Immature natural killer cell (primary cell): Measurements from ENCODE around the gene SULT4A1. TPM values are rescaled to one million over a fixed set of nuclear protein-coding genes. Genes with fewer than 3 reads are reported as not detected.

Source experiments
- DNase-seq, 3 donors: peaks; one replicate each; pipeline ENCODE4 v3.0.0; 2022; ENCODE audit warnings: mixed read lengths in 1 of 3
- H3K27ac Mint-ChIP-seq, 6 donors: one replicate each; pipeline ENCODE4 v1.8.0; 2020; ENCODE audit warnings: mixed read lengths in 6 of 6, mild to moderate bottlenecking in 5 of 6, inconsistent platforms in 4 of 6, moderate library complexity in 3 of 6
- H3K27me3 Mint-ChIP-seq, 3 donors: one replicate each; pipeline ENCODE4 v1.8.0; 2020 to 2021; ENCODE audit warnings: low read depth in 3 of 3, mild to moderate bottlenecking in 3 of 3, mixed read lengths in 3 of 3, moderate library complexity in 3 of 3, inconsistent platforms in 1 of 3
- H3K36me3 Mint-ChIP-seq, 3 donors: one replicate each; pipeline ENCODE4 v1.8.0; 2020; ENCODE audit warnings: mixed read lengths in 3 of 3, inconsistent platforms in 2 of 3, mild to moderate bottlenecking in 2 of 3
- H3K4me1 Mint-ChIP-seq, 2 donors: one replicate each; pipeline ENCODE4 v1.8.0; 2020; ENCODE audit warnings: inconsistent platforms in 2 of 2, mild to moderate bottlenecking in 2 of 2, mixed read lengths in 2 of 2, moderate library complexity in 1 of 2
- H3K4me3 Mint-ChIP-seq, 5 donors: one replicate each; pipeline ENCODE4 v1.8.0; 2020; ENCODE audit warnings: mild to moderate bottlenecking in 5 of 5, mixed read lengths in 5 of 5, inconsistent platforms in 3 of 5, moderate library complexity in 3 of 5
- H3K9me3 Mint-ChIP-seq, 6 donors: one replicate each; pipeline ENCODE4 v1.8.0; 2020; ENCODE audit warnings: mild to moderate bottlenecking in 6 of 6, mixed read lengths in 6 of 6, inconsistent platforms in 4 of 6, moderate library complexity in 3 of 6
- polyA plus RNA-seq, 3 donors: library from polyadenylated mRNA; unstranded; fragments of 300-500 nt; fragmentation: Illumina TruSeq; gene quantifications; one replicate each; pipeline ENCODE4 v1.2.3, GENCODE V29; 2021

Gene SULT4A1
- polyA plus RNA-seq, 3 donors from 2014 or later, result not detected

- no peak for DNase-seq
- no peaks in the 10 kb centered on the region for H3K4me1 Mint-ChIP-seq
- no peak overlapping the region for H3K27ac Mint-ChIP-seq
- H3K27me3 Mint-ChIP-seq, result peaks cover 0 to 10% (median 2%) of the 10 kb centered on the region in 3 donors
- no peaks in the 10 kb centered on the region for H3K9me3 Mint-ChIP-seq
- H3K4me3 Mint-ChIP-seq, result no peak overlapping the region
- no peaks in the 10 kb centered on the region for H3K36me3 Mint-ChIP-seq
Observed at GRCh38 chr22:43820651-43821305, 41.5 kb downstream of the SULT4A1 start.

GRCh38 chr22:43819931-43820640 is 42.2 kb downstream of the SULT4A1 start:
- no peak for DNase-seq
- no peaks in the 10 kb centered on the region for H3K9me3 Mint-ChIP-seq
- no peaks in the 10 kb centered on the region for H3K4me1 Mint-ChIP-seq
- no peaks in the 10 kb centered on the region for H3K36me3 Mint-ChIP-seq
- no peak overlapping the region for H3K4me3 Mint-ChIP-seq
- no peak overlapping the region for H3K27ac Mint-ChIP-seq
- H3K27me3 Mint-ChIP-seq, result peaks cover 0 to 10% (median 2%) of the 10 kb centered on the region in 3 donors

GRCh38 chr22:43819421-43819921 is 42.8 kb downstream of the SULT4A1 start:
- Mint-ChIP-seq H3K4me3 (no peak overlapping the region), H3K27ac (no peak overlapping the region)
- DNase-seq, result no peak

GRCh38 chr22:43818981-43819380 is 43.3 kb downstream of the SULT4A1 start:
- peaks cover 4% of the 10 kb centered on the region in 2 donors for H3K4me1 Mint-ChIP-seq
- peaks cover 0 to 10% (median 2%) of the 10 kb centered on the region in 3 donors for H3K27me3 Mint-ChIP-seq
- H3K4me3 Mint-ChIP-seq, result no peak overlapping the region
- no peak overlapping the region for H3K27ac Mint-ChIP-seq
- H3K9me3 Mint-ChIP-seq, result no peaks in the 10 kb centered on the region
- H3K36me3 Mint-ChIP-seq, result no peaks in the 10 kb centered on the region
- DNase-seq, result no peak

More at GRCh38 chr22:43819421-43819921, 42.8 kb downstream of the SULT4A1 start:
- H3K27me3 Mint-ChIP-seq, result peaks cover 0 to 10% (median 2%) of the 10 kb centered on the region in 3 donors
- H3K36me3 Mint-ChIP-seq, result no peaks in the 10 kb centered on the region
- no peaks in the 10 kb centered on the region for H3K4me1 Mint-ChIP-seq
- no peaks in the 10 kb centered on the region for H3K9me3 Mint-ChIP-seq

GRCh38 chr22:43817402-43817801 is 44.9 kb downstream of the SULT4A1 start:
- H3K9me3 Mint-ChIP-seq, result no peaks in the 10 kb centered on the region

GRCh38 chr22:43814264-43814663 is 48.0 kb downstream of the SULT4A1 start:
- Mint-ChIP-seq H3K27ac (peak overlapping the region in 3 of 6 donors; percentile 4 to 39 (median 19)), H3K4me3 (peak overlapping the region in 4 of 5 donors; percentile 18 to 58 (median 24)), H3K9me3 (no peaks in the 10 kb centered on the region), H3K27me3 (peaks cover 5 to 14% (median 7%) of the 10 kb centered on the region in 3 donors), H3K4me1 (peaks cover 29 to 39% of the 10 kb centered on the region in 2 donors), H3K36me3 (no peaks in the 10 kb centered on the region)
- no peak for DNase-seq

More at GRCh38 chr22:43817402-43817801, 44.9 kb downstream of the SULT4A1 start:
- no peak for DNase-seq
- Mint-ChIP-seq H3K4me1 (peaks cover 16 to 20% of the 10 kb centered on the region in 2 donors), H3K27me3 (peaks cover 0 to 5% (median 1%) of the 10 kb centered on the region in 3 donors), H3K4me3 (no peak overlapping the region), H3K36me3 (no peaks in the 10 kb centered on the region), H3K27ac (no peak overlapping the region)

GRCh38 chr22:43812890-43813289 is 49.4 kb downstream of the SULT4A1 start:
- H3K4me3 Mint-ChIP-seq, result peak overlapping the region; percentile 92 to 97 (median 95)
- peak overlapping the region; percentile 84 to 94 (median 91) for H3K27ac Mint-ChIP-seq
- H3K4me1 Mint-ChIP-seq, result peaks cover 29 to 39% of the 10 kb centered on the region in 2 donors
- H3K9me3 Mint-ChIP-seq, result no peaks in the 10 kb centered on the region
- H3K36me3 Mint-ChIP-seq, result no peaks in the 10 kb centered on the region
- no peak for DNase-seq
- peaks cover 5 to 14% (median 9%) of the 10 kb centered on the region in 3 donors for H3K27me3 Mint-ChIP-seq

GRCh38 chr22:43812149-43812842 is 50.0 kb downstream of the SULT4A1 start, which contains the start of gene EFCAB6:
TSS of gene EFCAB6 (minus strand) at chr22:43812305. CDS start at chr22:43782318, 29,987 bp downstream.
- H3K9me3 Mint-ChIP-seq, result no peaks in the 10 kb centered on the region

GRCh38 chr22:43811777-43812148 is 50.5 kb downstream of the SULT4A1 start:
- DNase-seq, result peak in 1 of 3 donors; percentile 3
- H3K27me3 Mint-ChIP-seq, result peaks cover 6 to 14% (median 11%) of the 10 kb centered on the region in 3 donors
- peak overlapping the region; percentile 84 to 94 (median 91) for H3K27ac Mint-ChIP-seq
- no peaks in the 10 kb centered on the region for H3K9me3 Mint-ChIP-seq
- peak overlapping the region; percentile 92 to 97 (median 95) for H3K4me3 Mint-ChIP-seq
- no peaks in the 10 kb centered on the region for H3K36me3 Mint-ChIP-seq
- peaks cover 29 to 39% of the 10 kb centered on the region in 2 donors for H3K4me1 Mint-ChIP-seq

More at GRCh38 chr22:43812149-43812842, 50.0 kb downstream of the SULT4A1 start, which contains the start of gene EFCAB6:
- Mint-ChIP-seq H3K27ac (peak within 1 kb of the TSS; percentile 84 to 94 (median 91)), H3K4me3 (peak within 1 kb of the TSS; percentile 92 to 97 (median 95)), H3K4me1 (peaks cover 29 to 39% of the 10 kb centered on the region in 2 donors), H3K27me3 (peaks cover 5 to 14% (median 10%) of the 10 kb centered on the region in 3 donors), H3K36me3 (no peaks in the 10 kb centered on the region)
- DNase-seq, result peak; percentile 87 to 89 (median 89)

- no peak overlapping the region for H3K4me3 Mint-ChIP-seq
- H3K9me3 Mint-ChIP-seq, result peaks cover 6 to 24% (median 13%) of the 10 kb centered on the region in 6 donors
- H3K4me1 Mint-ChIP-seq, result no peaks in the 10 kb centered on the region
- H3K36me3 Mint-ChIP-seq, result peaks cover 9 to 23% (median 12%) of the 10 kb centered on the region in 3 donors
- H3K27me3 Mint-ChIP-seq, result peaks cover 7 to 47% (median 10%) of the 10 kb centered on the region in 3 donors
- no peak for DNase-seq
- no peak overlapping the region for H3K27ac Mint-ChIP-seq
Observed at GRCh38 chr22:43802897-43803495, 59.3 kb downstream of the SULT4A1 start.

GRCh38 chr22:43800970-43801369 is 61.3 kb downstream of the SULT4A1 start:
- Mint-ChIP-seq H3K36me3 (peaks cover 9 to 26% (median 12%) of the 10 kb centered on the region in 3 donors), H3K27me3 (peaks cover 6 to 49% (median 6%) of the 10 kb centered on the region in 3 donors), H3K27ac (no peak overlapping the region), H3K4me1 (no peaks in the 10 kb centered on the region), H3K4me3 (no peak overlapping the region), H3K9me3 (peaks cover 6 to 24% (median 13%) of the 10 kb centered on the region in 6 donors)
- no peak for DNase-seq

- H3K4me3 Mint-ChIP-seq, result no peak overlapping the region
- H3K9me3 Mint-ChIP-seq, result peaks cover 6 to 24% (median 13%) of the 10 kb centered on the region in 6 donors
- peaks cover 6 to 46% (median 6%) of the 10 kb centered on the region in 3 donors for H3K27me3 Mint-ChIP-seq
- peaks cover 6 to 26% (median 9%) of the 10 kb centered on the region in 3 donors for H3K36me3 Mint-ChIP-seq
- H3K4me1 Mint-ChIP-seq, result no peaks in the 10 kb centered on the region
- no peak overlapping the region for H3K27ac Mint-ChIP-seq
- no peak for DNase-seq
Observed at GRCh38 chr22:43798492-43798891, 63.8 kb downstream of the SULT4A1 start.

GRCh38 chr22:43796567-43796966 is 65.7 kb downstream of the SULT4A1 start:
- no peak for DNase-seq
- H3K27me3 Mint-ChIP-seq, result peaks cover 4 to 34% (median 6%) of the 10 kb centered on the region in 3 donors
- no peak overlapping the region for H3K27ac Mint-ChIP-seq
- peaks cover 3 to 21% (median 13%) of the 10 kb centered on the region in 6 donors for H3K9me3 Mint-ChIP-seq
- no peak overlapping the region for H3K4me3 Mint-ChIP-seq
- H3K36me3 Mint-ChIP-seq, result peaks cover 2 to 22% (median 8%) of the 10 kb centered on the region in 3 donors
- H3K4me1 Mint-ChIP-seq, result no peaks in the 10 kb centered on the region
